MM.1S (cell line): ENCODE results near the gene CNTNAP2.

Source experiments
- CTCF ChIP-seq: fragments of 300-600 bp; sonication (generic); IDR thresholded peaks from 2 replicates; pipeline ENCODE4 v1.5.1; 2016; ENCODE audit warnings: antibody characterized with exemption, low read length, mixed read lengths
- EZH2 ChIP-seq: fragments of 300-600 bp; sonication (generic); optimal IDR thresholded peaks from 2 replicates; pipeline ENCODE3; 2017; ENCODE audit warnings: low read depth, mild to moderate bottlenecking, antibody characterized with exemption, low read length, mixed read lengths
- EZH2phosphoT487 ChIP-seq: fragments of 300-600 bp; sonication (generic); IDR thresholded peaks from 2 replicates; pipeline ENCODE4 v1.6.1; 2018; ENCODE audit warnings: antibody characterized with exemption, low read length

- TF ChIP-seq CTCF (no peak), EZH2phosphoT487 (no peak), EZH2 (no peak)
Measured at GRCh38 chr7:147731311-147731710, 1614.7 kb downstream of the CNTNAP2 start.
